Calu3 (cell line): ENCODE data around the gene PPP2R2C. TPM values are rescaled to one million over a fixed set of nuclear protein-coding genes. Genes with fewer than 3 reads are reported as not detected.

Experiments
- BruUV-seq: library from RNA; stranded (reverse); fragments of 400-500 nt; replicated peaks from 2 replicates; lab custom pipeline; 2021; lab: Mats Ljungman, UMichigan
- CTCF ChIA-PET: fragments of 300-600 bp; sonication (Branson Sonifier 250); formaldehyde crosslinking; loops from one replicate; lab custom pipeline; 2022; ENCODE audit warnings: antibody characterized with exemption; lab: Charles Lee
- DNase-seq: peaks from one replicate; pipeline ENCODE4 v3.0.0; 2022
- H3K27ac Mint-ChIP-seq: one replicate; pipeline ENCODE4 v1.8.0; 2022; ENCODE audit warnings: mixed read lengths; ENCODE audit not compliant: unreplicated experiment
- H3K27me3 Mint-ChIP-seq: one replicate; pipeline ENCODE4 v1.8.0; 2022; ENCODE audit warnings: mixed read lengths; ENCODE audit not compliant: unreplicated experiment
- H3K36me3 Mint-ChIP-seq: one replicate; pipeline ENCODE4 v1.8.0; 2022; ENCODE audit warnings: mild to moderate bottlenecking, moderate library complexity, mixed read lengths; ENCODE audit not compliant: insufficient read depth, unreplicated experiment
- H3K4me1 Mint-ChIP-seq: one replicate; pipeline ENCODE4 v1.8.0; 2022; ENCODE audit warnings: mild to moderate bottlenecking, low read depth, mixed read lengths; ENCODE audit not compliant: unreplicated experiment
- H3K4me3 Mint-ChIP-seq: one replicate; pipeline ENCODE4 v1.8.0; 2022; ENCODE audit warnings: mild to moderate bottlenecking, low read depth, moderate library complexity, mixed read lengths; ENCODE audit not compliant: unreplicated experiment
- H3K9me3 Mint-ChIP-seq: one replicate; pipeline ENCODE4 v1.8.0; 2022; ENCODE audit warnings: low read depth, mixed read lengths; ENCODE audit not compliant: unreplicated experiment
- intact Hi-C: fragments of 100-400 bp; cut with micrococcal nuclease; formaldehyde crosslinking; loops from one replicate; pipeline ENCODE4 v1.10.0; 2022; ENCODE audit not compliant: unreplicated experiment
- total RNA-seq: library from RNA; stranded (reverse); gene quantifications from 2 replicates; pipeline ENCODE4 v1.2.3, GENCODE V29; 2022
- TF ChIP-seq, protein P1 (sequence below): fragments of 200-600 bp; IDR thresholded peaks from one replicate; pipeline ENCODE4 v1.8.0; 2022; ENCODE audit warnings: antibody characterized with exemption; ENCODE audit not compliant: unreplicated experiment

PPP2R2C gene
- total RNA-seq, 1 experiment from 2014 or later: 9.4 TPM

DNA sequence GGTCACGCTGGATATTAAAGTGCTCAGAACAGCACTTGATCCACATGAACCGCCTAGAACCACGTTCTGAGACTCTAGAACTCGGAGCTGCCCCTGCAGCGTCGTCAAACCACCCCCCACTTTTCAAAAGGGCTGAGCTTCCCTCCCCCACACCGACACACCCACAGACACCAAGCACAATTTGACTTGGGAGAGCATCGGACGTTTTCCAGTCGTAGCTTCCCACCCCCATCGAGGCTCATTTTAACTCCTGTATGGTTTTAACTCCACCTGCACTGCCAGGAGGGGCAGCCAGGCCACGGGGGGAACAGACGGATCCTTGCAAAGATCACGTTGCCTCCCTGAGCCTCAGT lies 26.3 kb downstream of the PPP2R2C start:
- H3K36me3 Mint-ChIP-seq: no peaks in the 10 kb centered on the region
- intact Hi-C loops: no loop called here

DNA sequence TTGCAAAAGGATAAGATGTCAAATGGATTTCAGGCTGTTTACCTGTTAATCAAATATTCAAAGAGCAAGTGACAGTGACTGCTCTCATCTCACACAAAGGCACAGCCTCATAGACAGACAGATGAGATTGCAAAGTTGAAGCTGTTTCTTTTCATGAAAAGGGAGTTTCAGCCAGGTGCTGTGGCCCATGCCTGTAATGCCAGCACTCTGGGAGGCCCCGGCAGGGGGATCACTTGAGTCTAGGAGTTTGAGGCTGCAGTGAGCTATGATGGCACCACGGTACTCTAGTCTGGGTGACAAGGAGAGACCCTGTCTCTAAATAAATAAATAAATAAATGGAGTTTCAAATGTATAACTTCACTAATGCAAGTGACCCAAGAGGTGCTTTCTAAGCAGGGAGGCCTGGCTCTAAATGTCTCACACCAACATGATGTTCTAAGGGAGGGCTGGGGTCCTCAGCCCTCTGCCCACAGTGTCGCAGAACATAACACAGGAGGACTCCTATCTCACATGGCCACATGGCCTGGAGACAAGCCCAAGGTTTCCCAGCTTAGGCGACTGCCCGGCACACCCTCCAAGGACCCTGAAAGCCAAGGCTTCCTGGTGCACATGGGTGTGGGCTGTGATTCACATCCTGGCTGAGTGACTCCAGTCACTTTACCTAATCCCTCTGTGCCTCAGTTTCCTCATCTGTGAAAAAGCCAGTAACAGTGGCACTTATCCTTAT lies 26.8 kb downstream of the PPP2R2C start:
- CTCF ChIA-PET: no interaction called here

More for the DNA sequence above, 26.3 kb downstream of the PPP2R2C start:
- no peak overlapping the region for H3K27ac Mint-ChIP-seq
- no peak for DNase-seq
- TF ChIP-seq, protein P1, sequence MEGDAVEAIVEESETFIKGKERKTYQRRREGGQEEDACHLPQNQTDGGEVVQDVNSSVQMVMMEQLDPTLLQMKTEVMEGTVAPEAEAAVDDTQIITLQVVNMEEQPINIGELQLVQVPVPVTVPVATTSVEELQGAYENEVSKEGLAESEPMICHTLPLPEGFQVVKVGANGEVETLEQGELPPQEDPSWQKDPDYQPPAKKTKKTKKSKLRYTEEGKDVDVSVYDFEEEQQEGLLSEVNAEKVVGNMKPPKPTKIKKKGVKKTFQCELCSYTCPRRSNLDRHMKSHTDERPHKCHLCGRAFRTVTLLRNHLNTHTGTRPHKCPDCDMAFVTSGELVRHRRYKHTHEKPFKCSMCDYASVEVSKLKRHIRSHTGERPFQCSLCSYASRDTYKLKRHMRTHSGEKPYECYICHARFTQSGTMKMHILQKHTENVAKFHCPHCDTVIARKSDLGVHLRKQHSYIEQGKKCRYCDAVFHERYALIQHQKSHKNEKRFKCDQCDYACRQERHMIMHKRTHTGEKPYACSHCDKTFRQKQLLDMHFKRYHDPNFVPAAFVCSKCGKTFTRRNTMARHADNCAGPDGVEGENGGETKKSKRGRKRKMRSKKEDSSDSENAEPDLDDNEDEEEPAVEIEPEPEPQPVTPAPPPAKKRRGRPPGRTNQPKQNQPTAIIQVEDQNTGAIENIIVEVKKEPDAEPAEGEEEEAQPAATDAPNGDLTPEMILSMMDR: no peak
- H3K4me1 Mint-ChIP-seq: peaks cover 8% of the 10 kb centered on the region
- no peak overlapping the region for H3K4me3 Mint-ChIP-seq
- no TSS peak for BruUV-seq
- H3K9me3 Mint-ChIP-seq: no peaks in the 10 kb centered on the region
- CTCF ChIA-PET: no interaction called here
- H3K27me3 Mint-ChIP-seq: no peaks in the 10 kb centered on the region

DNA sequence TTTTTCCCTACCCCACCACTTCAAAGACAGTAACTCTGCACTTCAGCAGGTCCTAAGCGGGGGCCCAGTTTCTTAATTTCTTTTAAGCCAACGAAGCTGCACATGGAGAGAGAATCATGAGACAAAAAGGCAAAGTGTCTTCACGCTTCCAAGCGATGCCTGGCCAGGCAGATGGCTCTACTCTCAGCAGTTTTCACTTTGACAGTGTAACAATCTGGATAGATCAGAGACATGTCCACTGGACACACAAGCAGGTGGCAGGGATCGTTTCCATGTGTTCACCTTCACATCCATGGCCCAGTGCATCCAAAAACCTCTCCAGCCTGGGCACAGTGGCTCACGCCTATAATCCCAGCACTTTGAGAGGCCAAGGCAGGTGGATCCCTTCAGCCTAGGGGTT lies 27.8 kb downstream of the PPP2R2C start:
- H3K27me3 Mint-ChIP-seq: peaks cover 9% of the 10 kb centered on the region
- peaks cover 8% of the 10 kb centered on the region for H3K4me1 Mint-ChIP-seq
- H3K9me3 Mint-ChIP-seq: no peaks in the 10 kb centered on the region
- intact Hi-C loops: no loop called here
- TF ChIP-seq, protein P1: no peak
- H3K27ac Mint-ChIP-seq: no peak overlapping the region
- no peak for DNase-seq
- CTCF ChIA-PET: no interaction called here
- H3K36me3 Mint-ChIP-seq: no peaks in the 10 kb centered on the region
- H3K4me3 Mint-ChIP-seq: no peak overlapping the region
- BruUV-seq: no TSS peak

More for the DNA sequence above, 26.8 kb downstream of the PPP2R2C start:
- peaks cover 8% of the 10 kb centered on the region for H3K4me1 Mint-ChIP-seq
- TF ChIP-seq, protein P1: no peak
- no peaks in the 10 kb centered on the region for H3K9me3 Mint-ChIP-seq
- no peaks in the 10 kb centered on the region for H3K36me3 Mint-ChIP-seq
- intact Hi-C loops: no loop called here
- DNase-seq: no peak
- no peak overlapping the region for H3K27ac Mint-ChIP-seq
- no TSS peak for BruUV-seq
- H3K4me3 Mint-ChIP-seq: no peak overlapping the region
- H3K27me3 Mint-ChIP-seq: no peaks in the 10 kb centered on the region

DNA sequence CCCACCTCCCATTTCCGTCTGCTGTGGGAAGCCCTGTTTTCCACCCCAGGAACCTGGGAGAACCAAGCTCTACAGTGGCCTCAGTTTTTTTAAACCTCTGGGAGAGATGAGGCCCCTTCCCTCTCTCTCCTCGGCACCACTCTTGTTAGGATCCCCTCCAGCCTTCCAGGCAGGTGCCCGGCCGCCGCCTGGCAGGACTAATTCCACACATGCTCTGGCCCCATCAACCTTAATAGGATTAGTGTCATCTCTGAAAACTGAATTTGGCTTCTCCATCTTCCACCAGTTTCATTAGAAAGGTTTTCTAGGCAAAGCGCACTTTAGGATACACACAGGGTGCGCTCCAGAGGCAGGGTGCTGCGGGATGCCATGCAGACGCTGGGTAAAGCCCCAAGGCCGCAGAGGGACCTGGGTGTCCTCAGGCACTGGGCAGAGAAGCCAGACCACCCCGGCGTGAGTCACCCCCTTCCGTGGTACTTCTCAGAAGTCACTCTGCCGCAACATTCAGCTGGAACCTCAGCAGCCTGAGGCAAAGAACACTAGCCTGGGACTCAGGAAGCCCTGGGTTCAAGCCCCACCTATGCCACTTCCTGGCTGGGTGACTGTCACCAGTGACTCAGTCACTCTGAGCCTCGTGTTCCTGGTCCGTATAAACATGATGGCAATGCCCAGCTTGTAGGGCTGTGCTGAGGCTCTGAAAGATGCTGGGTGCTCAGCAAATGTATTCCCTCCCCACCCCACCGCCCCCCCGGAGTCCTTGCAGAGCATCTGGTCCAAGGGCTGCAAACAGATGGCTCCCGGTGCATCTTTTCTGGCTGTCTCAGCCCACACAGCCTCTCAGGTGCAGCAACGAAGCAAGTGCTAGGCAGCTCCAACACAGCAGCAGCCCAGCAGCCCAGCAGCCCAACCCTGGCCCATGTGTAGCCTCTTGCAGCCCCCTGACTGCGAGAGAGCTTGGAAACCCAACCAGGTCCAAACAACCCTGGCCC lies 29.1 kb downstream of the PPP2R2C start:
- no TSS peak for BruUV-seq
- H3K27me3 Mint-ChIP-seq: peaks cover 13% of the 10 kb centered on the region
- no peaks in the 10 kb centered on the region for H3K9me3 Mint-ChIP-seq
- no peak overlapping the region for H3K27ac Mint-ChIP-seq
- CTCF ChIA-PET: no interaction called here
- TF ChIP-seq, protein P1: no peak
- intact Hi-C loops: no loop called here
- no peak for DNase-seq
- no peak overlapping the region for H3K4me3 Mint-ChIP-seq
- H3K36me3 Mint-ChIP-seq: no peaks in the 10 kb centered on the region
- peaks cover 8% of the 10 kb centered on the region for H3K4me1 Mint-ChIP-seq
